CD4-positive, alpha-beta T cell treated with Interleukin-21 for 1 hour (primary cell): Measurements from ENCODE around the gene C6orf163.

Experiments
- DNase-seq: peaks from one replicate; pipeline ENCODE4 v3.0.0-alpha.2; 2020

C6orf163 gene

DNA sequence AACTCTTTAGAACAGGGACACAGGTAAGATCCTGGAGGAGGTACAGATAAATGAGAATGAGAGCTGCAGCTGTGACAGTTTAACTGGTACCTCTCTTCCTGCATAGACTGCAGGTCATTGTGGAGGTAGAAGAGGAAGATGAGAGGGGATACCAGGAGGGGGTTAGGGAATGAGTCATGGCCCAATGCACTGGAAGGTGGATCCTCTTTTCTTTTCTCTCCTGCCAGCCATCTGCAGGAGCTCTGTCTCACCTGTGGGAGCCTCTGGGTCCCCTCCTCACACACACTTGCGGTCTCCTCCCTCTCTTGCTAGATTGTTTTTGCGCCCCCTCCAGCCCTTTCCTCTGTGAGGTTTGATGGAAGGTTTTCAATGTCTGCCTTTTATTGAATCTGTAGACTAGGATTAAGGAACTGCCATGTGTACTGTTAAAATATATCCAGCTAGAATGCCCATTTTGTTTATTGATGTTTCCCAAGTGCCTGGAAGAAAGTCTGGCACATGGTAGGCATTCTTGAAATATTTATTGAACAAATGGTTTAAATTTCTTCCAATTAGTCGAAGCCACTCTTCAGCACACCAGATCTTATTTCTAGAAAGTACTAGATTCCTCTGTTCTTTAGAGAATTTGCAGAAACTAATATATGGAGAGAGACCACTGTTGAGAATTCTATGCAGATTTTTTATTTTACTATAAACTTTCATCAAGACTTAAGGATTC lies 13.0 kb downstream of the C6orf163 start:
- no peak for DNase-seq

DNA sequence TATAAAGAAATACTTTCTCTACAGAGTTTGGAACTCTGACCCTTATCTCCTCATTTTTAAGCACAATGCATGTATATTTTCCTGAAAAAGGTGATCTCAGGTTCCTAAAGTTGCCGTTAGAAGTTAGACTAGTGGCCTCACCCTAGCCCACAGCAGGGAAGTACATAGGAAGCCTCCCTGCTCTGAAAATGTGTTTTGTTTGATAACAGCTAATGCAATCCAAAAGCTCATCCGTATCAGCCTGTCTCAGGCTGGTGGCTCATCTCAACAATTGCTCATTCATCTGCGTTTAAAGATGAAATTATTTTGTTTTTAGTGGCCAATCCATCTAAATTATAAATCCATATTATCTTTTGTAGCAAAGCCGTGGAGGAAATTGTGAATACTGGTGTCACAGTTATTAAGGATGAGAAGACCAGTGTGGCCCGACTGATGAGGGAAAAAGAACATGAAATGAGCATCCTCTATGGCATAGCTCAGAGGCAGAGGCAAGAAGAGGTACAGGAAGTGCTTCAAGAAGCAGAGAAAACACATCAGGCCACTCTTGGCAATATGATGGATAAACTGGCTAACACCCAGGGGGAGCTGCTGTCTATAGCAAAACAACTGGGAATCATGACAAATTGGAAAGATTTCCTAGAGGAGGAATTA lies 20.1 kb downstream of the C6orf163 start:
- DNase-seq = no peak

DNA sequence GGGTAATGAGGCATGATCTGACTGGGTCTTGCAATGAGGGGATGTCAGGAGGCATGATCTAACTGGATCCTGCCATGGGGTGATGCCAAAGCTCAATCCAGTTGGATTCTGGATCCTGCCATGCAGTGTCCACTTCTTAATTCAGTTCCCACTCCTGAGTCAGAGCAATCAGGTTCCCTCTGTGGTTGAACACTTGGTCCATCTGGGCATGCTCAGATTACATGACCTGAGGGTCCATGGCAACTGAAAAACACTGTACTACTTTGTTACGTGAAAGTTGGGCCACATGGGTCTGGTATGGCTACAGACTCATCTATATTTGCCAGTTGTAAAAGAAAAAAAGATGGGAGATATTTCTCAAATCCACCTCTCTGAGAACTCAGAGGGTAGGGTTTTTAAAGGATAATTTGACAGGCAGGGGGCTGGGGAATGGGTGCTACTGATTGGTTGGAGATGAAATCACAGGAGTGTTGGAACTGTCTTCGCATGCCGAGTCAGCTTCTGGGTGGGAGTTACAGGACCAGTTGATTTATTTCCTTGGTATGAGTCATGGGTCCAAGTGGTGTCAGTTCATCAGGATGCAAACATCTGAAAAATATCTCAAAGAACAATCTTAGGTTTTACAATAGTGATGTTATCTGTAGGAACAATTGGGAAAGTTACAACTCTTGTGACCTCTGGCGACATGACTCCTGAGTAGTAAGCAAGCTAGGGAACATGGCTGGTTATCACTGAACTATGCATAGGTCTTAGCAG lies 21.6 kb downstream of the C6orf163 start:
- DNase-seq = no peak

DNA sequence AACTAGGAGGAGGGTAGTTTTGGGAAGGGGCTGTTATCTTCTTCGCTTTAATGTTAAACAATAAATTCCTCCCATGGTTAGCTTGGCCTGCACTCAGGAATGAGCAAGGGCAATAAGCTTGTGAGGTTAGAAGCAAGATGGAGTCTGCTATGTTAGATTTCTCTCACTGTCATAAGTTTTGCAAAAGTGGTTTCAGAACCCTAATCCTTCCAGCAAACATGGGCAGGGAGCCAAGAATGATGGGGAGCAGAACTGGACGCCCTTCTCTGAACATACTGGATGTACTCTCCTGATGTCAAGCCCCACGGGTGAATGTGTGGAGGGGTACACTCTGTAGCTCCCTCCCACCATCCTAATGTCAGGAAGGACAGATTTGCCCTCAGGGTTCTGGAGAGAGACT lies 22.3 kb downstream of the C6orf163 start:
- DNase-seq = no peak

DNA sequence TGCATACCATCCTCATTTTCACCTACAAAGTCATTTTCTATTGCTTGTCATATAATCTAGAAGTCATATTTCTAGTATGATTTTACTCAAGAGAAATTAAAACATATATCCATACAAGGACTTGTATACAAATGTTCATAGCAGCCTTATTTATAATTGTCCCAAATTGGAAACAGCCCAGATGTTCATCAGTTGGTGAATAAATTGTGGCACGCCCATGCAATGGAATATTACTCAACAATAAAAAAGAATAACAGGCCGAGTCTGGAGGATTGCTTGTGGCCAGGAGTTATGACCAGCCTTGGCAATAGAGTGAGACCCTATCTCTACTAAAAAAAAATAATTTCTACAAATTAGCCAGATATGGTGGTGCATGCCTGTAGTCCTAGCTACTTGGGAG lies 28.8 kb downstream of the C6orf163 start:
- DNase-seq = no peak

DNA sequence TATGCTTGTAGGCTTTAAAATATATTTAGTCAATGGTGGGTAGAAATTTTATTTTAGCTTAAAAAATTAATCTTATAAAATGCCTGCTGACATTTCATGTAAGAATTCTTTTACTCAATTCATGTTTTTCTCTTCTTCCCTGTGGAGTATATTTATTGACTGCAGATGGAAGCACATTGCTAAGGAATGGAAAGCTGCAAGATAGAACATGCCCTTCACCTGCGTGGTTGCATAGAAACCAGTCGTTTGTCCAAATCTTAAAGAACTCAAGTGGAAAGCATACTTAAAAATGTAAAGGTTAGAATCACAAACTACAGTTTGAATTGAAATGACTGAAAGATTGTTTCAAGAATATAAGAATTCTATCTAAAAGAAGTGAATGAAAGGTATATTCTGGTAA lies 30.7 kb downstream of the C6orf163 start:
- DNase-seq = no peak

DNA sequence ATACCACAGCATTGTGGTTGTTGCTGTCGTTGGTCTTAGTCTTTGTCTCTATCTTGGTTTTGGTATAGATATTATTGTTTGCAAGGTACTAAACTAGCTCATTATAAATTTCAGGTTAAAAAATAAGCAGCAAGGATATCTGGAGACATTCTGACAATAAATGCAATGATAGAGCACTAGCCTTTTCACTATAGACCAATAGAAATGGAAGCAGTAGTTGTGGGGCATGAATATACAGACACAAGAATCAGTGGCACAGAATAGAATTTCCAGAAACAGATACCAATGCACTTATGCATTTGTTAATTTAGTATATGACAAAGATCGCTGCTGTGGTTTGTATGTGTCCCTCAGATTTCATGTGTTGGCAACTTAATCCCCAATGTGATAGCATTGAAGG lies 32.0 kb downstream of the C6orf163 start:
- DNase-seq = no peak

DNA sequence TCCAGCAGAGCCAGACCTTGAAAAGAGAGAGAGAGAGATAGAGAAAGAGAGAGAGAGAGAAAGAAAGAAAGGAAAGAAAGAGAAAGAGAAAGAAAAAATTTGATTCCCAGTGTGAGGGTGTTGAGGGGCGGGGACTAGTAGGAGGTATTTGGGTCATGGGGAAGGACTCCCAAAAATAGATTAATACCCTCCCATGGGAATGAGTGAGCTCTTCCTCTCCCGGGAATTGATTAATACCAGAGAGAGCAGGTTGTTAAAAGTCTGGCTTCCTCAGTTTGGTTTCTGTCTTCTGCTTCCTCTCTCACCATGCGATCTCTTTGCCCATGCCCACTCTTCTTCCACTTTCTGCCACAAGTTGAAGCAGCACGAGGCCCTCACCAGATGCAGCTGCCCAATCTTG lies 34.3 kb downstream of the C6orf163 start:
- DNase-seq = no peak

DNA sequence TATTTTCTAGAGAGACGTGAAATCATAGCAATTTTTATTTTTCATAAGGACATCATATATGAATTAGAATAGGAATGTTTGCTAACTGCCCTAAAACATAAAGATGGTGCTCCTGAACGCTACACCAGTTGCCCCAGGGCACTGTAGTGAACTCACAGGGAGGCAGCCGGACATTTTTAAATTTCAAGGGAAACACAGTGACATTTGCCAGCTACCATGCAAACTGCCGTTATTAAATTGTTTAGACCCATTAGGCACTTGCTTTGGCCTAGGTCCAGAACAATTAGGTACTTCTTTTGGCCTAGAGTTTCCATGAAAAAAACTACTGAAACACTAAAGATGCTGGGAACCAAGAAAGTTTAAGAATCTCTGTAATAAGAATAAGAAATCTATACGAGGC lies 38.2 kb downstream of the C6orf163 start:
- DNase-seq = no peak

DNA sequence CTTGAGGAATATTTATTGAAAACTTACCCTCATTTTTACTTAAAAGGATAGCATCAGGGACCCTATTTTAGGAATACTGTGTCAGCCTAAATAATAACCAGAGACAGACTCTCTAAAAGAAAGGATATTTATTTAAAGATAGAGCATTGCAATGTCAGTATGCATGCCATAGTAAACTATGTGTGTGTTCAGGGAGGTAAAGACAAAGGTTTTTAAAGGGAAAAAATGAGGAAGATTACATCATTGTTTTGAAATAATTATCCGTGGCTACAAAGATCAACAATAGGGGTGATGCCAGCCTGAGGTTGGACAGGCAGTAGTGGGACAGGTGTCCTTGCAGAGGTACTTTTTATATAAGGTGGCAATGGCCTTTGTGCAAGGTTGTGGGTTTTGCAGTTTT lies 39.4 kb downstream of the C6orf163 start:
- DNase-seq = no peak

DNA sequence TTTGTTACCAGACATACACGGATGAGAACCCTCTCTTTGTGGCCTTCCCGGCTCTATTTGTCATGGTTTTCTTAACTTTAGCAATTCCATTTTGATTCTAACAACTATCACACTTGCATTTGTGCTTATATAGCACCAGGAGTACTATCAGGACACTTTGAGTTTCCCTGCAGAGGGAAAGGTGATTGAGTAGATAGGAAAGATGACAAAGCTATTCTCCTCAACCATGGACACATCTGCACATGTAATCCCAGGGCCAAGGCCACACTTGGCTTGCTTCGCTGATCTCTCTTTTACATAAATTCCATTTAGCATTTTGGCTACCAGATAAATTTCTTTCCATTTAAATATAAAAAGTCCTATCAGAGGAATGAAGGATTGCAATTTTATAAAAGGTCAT lies 39.8 kb downstream of the C6orf163 start:
- no peak for DNase-seq

DNA sequence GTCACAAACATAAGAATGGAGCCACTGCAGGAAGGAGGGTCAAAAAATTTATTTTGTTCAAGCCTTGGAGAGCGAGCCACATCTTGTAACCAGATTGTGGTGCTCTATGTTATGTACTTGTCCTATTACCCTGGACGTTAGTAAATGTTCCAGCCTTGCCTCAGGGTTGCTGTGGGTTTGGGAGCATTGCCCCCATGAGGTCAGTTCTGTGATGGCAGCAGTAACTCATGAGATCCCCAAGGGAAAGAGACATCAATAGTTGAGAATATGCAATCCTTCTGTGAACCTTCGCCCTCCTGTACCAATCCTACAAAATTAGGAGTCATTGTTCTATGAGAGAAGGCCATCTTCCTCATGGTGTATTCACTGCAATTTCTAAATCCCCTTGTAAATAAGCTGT lies 46.7 kb downstream of the C6orf163 start:
- DNase-seq = no peak

DNA sequence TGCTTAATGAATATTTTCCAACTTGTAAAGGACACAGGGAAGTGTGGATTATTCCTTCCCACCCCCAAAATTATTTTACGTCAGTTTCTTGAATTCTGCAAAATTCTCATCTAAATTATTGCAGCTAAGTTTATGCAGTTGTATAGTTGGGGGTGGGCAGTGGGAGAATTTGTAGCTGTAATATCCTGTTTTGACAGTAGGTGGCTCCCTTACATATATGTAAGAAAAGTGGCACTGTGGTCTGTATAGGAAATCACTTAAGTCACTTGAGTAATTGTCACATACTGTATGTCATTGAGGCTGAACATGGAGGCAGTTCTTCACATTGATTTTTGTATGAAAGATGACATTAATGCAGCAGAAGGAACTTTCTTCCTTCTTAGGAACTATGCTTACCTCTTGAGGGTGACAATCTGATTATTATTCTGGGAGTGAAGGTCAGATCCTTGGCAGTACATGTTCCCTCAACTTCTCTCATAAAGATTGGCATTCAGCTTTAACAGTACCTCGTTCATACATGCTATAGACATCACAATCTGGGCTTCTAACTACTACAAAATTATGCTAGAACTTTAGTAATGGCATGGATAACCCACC lies 48.5 kb downstream of the C6orf163 start:
- peak; percentile 68 for DNase-seq

DNA sequence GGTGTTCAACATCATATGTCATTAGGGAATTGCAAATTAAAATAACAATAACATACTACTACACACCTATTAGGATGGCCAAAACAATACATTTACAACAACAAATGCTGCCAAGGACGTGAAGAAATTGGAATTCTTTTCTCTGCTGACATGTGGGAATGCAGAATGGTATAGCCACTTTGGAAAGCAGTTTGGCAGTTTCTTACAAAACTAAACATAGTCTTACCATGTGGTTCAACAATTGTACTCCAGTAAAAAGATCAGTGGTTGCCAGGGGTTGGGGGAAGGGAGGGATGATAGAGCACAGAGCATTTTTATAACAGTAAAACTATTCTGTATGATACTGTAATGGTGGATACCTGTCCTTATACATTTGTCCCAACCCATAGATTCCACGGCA lies 50.8 kb downstream of the C6orf163 start:
- DNase-seq = no peak

DNA sequence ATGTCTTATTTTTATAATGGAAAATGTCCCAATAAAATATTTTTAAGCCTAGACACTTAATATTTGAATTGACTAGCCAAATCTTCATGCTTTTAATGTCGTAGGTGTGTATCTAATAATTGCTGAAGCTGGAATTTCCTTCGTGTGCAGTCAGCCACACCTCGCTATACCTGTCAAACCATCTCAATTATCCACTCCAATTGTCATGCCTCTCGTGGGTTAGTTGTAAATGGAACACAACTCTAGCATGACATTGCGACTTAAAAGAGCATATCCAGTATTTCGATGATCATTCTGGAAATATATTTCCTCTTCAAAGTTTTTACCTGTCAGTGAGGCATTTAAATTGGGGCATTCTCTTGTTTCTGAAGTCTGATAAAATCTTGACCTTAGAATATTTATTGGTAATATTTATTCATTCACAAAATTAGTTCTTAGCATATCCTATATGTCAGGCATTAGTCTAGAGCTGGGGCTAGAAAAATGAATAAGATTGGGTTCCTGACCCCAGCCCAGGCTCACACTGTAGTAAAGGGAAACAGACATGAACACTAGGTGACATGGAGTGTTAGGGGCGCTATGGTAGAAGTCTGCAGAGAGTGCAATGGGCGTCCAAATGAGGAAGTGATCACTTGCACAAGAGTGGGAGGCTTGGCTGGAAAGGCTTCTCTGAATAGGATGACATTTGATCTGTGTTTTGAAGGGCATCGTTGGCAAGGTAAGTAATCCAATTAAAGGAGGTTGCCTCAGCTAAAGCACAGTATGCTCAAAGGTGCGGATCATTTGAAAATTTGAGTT lies 52.2 kb downstream of the C6orf163 start:
- no peak for DNase-seq

DNA sequence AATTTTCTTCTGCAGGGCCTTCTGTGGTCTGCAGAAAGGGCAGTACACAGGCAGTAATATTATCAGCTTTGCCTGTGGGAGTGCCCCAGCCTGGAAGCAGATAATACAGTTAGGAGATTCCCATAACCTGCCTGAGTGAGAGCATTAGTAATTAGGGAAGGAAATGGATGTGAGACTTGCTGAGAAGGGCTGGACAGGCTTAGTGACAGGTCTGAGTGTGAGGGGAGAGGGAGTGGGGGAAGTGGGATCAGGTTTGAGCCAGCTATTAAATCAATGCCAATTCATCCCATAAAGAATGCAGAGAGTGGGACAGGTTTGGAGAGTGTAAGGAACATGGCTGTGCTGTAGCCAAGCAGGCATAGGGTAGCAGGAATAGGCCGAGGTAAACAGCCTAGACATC lies 53.0 kb downstream of the C6orf163 start:
- no peak for DNase-seq

DNA sequence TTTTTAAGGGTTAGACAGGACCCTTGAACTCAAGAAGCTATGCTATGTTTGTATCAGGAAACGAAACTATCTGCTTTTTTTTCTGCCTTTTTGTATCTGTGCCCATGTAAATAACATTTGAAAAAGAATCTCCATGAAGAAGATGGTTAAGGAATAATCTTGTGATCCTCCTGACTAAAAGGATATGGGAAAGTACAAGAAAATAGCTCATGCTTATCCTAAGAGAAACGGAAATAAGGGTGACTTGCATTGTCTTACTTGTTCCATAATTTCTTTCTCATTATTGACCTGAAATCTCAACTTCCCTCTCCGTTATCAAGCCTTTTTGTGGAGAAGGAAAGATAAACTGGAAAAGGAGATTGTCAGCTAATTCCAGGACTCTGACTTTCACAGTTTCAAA lies 57.2 kb downstream of the C6orf163 start:
- no peak for DNase-seq

DNA sequence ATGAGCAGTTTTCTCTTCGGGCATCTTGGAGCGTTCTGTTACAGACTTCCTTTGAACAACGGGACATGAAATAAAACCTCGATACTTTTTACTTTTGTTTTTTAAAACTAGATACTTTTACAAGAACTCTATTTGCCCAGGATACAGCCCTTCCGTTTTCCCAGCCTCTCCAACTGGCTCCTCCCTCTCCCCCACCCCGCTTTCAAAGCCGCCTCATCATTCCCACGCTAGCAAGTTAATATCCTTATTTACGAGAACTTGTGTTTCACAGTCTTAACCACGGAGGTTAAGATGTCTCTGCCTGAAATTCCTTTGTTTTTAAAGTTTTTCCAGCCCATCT lies 62.9 kb downstream of the C6orf163 start:
- DNase-seq = no peak

DNA sequence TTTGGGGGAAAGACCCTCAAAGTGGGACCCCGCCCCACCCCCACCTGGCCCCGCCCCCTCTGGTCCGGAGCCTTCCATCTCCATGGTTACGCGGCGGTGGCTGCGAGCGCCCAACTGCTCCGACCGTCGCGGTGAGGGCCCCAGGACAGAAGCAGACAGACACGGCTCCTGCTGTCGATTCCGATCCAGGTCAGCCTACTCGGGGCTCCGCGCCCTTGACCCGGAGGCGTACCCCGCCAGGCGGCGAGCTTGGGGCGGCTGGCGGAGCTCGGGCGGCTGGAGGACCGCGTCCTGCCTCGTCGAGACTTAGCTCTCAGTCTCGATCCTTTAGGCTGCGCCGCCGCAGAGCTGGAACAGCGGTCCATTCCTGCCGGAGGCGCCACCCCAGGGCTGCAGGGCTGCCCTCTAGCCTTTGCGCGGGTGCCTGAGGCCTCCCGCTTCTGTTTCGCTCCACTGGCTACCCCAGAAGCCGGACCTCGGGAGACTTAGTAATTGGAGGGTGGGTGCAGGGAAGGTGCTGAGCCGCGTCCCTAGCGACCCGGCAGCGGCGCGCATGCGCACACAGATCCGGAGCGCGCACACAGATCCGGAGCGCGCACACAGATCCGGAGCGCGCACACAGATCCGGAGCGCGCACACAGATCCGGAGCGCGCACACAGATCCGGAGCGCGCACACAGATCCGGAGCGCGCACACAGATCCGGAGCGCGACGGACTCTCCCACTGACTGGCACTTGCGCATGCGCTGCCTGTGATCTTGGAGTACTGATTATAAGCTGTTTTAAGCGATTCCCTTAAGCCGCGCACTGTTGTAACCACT lies 63.5 kb downstream of the C6orf163 start, which contains the start of gene CFAP206:
Gene CFAP206, plus strand, starts transcription at position 72 of the 820 bp plus-strand sequence. CDS start 1,868 bp downstream, outside the sequence.
- DNase-seq = peak; percentile 83

DNA sequence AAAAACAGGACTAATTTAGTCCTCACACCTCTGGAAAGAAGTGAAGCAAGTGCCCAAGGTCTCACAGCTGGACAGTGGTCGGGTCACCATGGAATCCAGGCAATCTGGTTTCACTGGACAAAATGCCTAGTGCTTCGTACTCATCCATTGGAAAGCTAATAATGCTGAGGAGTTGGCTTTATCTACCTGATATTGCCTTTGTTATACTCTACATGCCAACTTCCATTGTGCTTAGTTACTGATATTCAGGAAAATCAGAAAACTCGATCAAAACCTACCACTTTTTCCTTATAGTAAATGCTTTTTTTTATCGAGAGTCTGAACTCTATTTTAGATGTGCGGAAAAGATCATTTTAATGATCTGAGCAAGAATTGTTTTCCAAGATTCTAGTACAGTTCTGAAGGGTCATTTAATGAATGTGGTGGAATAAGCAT lies 64.1 kb downstream of the C6orf163 start:
- DNase-seq = no peak
